ENCODE measurements around the gene P4HB. TPM values are rescaled to one million over a fixed set of nuclear protein-coding genes. Genes with fewer than 3 reads are reported as not detected.

P4HB gene
- total and polyA plus RNA-seq, 2 of the 4 experiments (the other 2 are of a cell fraction): 599 to 932 TPM

- 0 out of 2 replicates have a peak, but pooled peaks cover 4% of the 10 kb centered on the region for H3K9me1 ChIP-seq (ENCODE audit: insufficient read depth, low read length)
- H3K4ac ChIP-seq (ENCODE audit: low read depth, low read length): no peak overlapping the region
- in situ Hi-C loops (cut with MboI; ENCODE audit: low sequenced_read_pairs) (no loop called here), intact Hi-C loops (cut with micrococcal nuclease) (no loop called here), dilution Hi-C loops (cut with HindIII; ENCODE audit: low sequenced_read_pairs, unreplicated experiment) (no loop called here)
- H3K4me2 ChIP-seq (ENCODE audit: low read depth, low read length): no peak overlapping the region
- TF ChIP-seq CTCF (conservative IDR thresholded peaks at IDR 0.05; ENCODE audit: low read depth, low read length) (no peak), BHLHE40 (IDR thresholded peaks at IDR 0.05; ENCODE audit: low read depth, low read length) (no peak), MAZ (IDR thresholded peaks at IDR 0.05; ENCODE audit: borderline replicate concordance, low read depth, low read length) (no peak), FOS (IDR thresholded peaks at IDR 0.05; ENCODE audit: low read depth, low read length) (no peak), NFE2L2 (IDR thresholded peaks at IDR 0.05; ENCODE audit: low read depth, low read length) (no peak), CHD1 (IDR thresholded peaks at IDR 0.05; ENCODE audit: low read depth, low read length) (no peak), RFX5 (IDR thresholded peaks at IDR 0.05; ENCODE audit: low read depth, low read length) (no peak), MAFK (IDR thresholded peaks at IDR 0.05; ENCODE audit: low read depth, low read length) (no peak), CEBPB (IDR thresholded peaks at IDR 0.05; ENCODE audit: low read depth, low read length) (no peak), USF2 (IDR thresholded peaks at IDR 0.05; ENCODE audit: low read depth, low read length) (no peak), ELK1 (IDR thresholded peaks at IDR 0.05; ENCODE audit: borderline replicate concordance, low read depth, low read length) (no peak), SMC3 (IDR thresholded peaks at IDR 0.05; ENCODE audit: low read depth, low read length) (no peak), RAD21 (IDR thresholded peaks at IDR 0.05; ENCODE audit: low read length) (no peak), POLR2A (IDR thresholded peaks at IDR 0.05; ENCODE audit: low read depth, low read length) (no peak)
- H3K9me3 ChIP-seq (ENCODE audit: control insufficient read depth, insufficient read depth, low read length): no peaks in the 10 kb centered on the region
- no peak for DNase-seq
- peaks cover 50% of the 10 kb centered on the region for H3K36me3 ChIP-seq (ENCODE audit: control insufficient read depth, insufficient read depth, low read length)
- H4K5ac ChIP-seq (ENCODE audit: low read depth, low read length): no peak overlapping the region
- ATAC-seq (ENCODE audit: low read depth): peak; percentile 9
- peak overlapping the region; percentile 23 for H2BK5ac ChIP-seq (ENCODE audit: low read depth, low read length, poor library complexity, severe bottlenecking)
- H3K18ac ChIP-seq (ENCODE audit: low read depth, low read length): no peak overlapping the region
- WGBS, 2 experiments (ENCODE audit: extremely low coverage in 2 of 2, insufficient read length in 1 of 2): 0% methylated on average over 32 of the region's 40 CpGs; no CpG with 5 or more reads in 1 of the 2 experiments
- no peak overlapping the region for H2AK9ac ChIP-seq (replicated peaks; ENCODE audit: low read depth, low read length, poor library complexity)
- peak overlapping the region in 1 of 2 experiments; percentile 69; a peak in 2 of 4 replicates for H4K8ac ChIP-seq (ENCODE audit: low read depth in 2 of 2, low read length in 2 of 2)
- H3K79me1 ChIP-seq (ENCODE audit: low read depth in 1 of 2, low read length in 2 of 2): peaks cover 36 to 69% of the 10 kb centered on the region in 2 experiments
- H3K27me3 ChIP-seq (ENCODE audit: control insufficient read depth, insufficient read depth, low read length): no peaks in the 10 kb centered on the region
- ChIA-PET CTCF (no interaction called here), POLR2A (ENCODE audit: unreplicated experiment) (no interaction called here)
- peaks cover 4% of the 10 kb centered on the region; the same call in 1 of the 2 replicates for H3K4me1 ChIP-seq (ENCODE audit: control insufficient read depth, insufficient read depth, low read length)
- H3K9ac ChIP-seq (ENCODE audit: low read depth, low read length): no peak overlapping the region; the same call in 1 of the 2 replicates
- H2AK5ac ChIP-seq (ENCODE audit: low read depth, low read length): no peak overlapping the region
- no peak overlapping the region for H3K56ac ChIP-seq (ENCODE audit: extremely low read depth, insufficient read depth, low read length)
- BruUV-seq (replicated peaks): no TSS peak
- peak overlapping the region; percentile 75; the same call in 1 of the 2 replicates for H3K27ac ChIP-seq (ENCODE audit: insufficient read depth, low read length)
- H3K23ac ChIP-seq (ENCODE audit: low read depth, low read length): no peak overlapping the region
- no peak overlapping the region for H2BK20ac ChIP-seq (ENCODE audit: low read depth, low read length)
- no peak overlapping the region for H4K91ac ChIP-seq (ENCODE audit: insufficient read depth, low read depth, low read length)
- H3K4me3 ChIP-seq (ENCODE audit: insufficient read depth, low read depth, low read length): peak overlapping the region; percentile 97
- H3K14ac ChIP-seq (replicated peaks; ENCODE audit: low read depth, low read length): no peak overlapping the region
- H4K20me1 ChIP-seq (ENCODE audit: insufficient read depth, low read length): peaks cover 14% of the 10 kb centered on the region
- no peak overlapping the region for H2BK15ac ChIP-seq (ENCODE audit: low read depth, low read length)
- H2BK120ac ChIP-seq (ENCODE audit: low read depth, low read length): no peak overlapping the region
- peak overlapping the region; percentile 96 for H2AFZ ChIP-seq (replicated peaks; ENCODE audit: low read length, poor library complexity)
These were observed 30.9 kb upstream of the P4HB start for GRCh38 chr17:81891303-81891552.
